ENCODE results near the gene PALM. TPM values are rescaled to one million over a fixed set of nuclear protein-coding genes. Genes with fewer than 3 reads are reported as not detected.
"Not testable (repeated sequence)": the region's sequence is repeated elsewhere in the genome, so short reads cannot be mapped to it uniquely, and the experiment has no call there.

The PALM gene
- polyA plus RNA-seq, 4 donors: 77.2 to 115 (median 106) TPM

GRCh38 chr19:677601-678436, 30.9 kb upstream of the PALM start:
- no peak for DNase-seq (ENCODE audit: low read depth in 4 of 4, low spot score in 2 of 4)

GRCh38 chr19:678791-679388, 29.8 kb upstream of the PALM start:
- no peak for DNase-seq (ENCODE audit: low read depth in 4 of 4, low spot score in 2 of 4)

GRCh38 chr19:679418-680286, 29.1 kb upstream of the PALM start:
- no peak for DNase-seq (ENCODE audit: low read depth in 4 of 4, low spot score in 2 of 4)

- peak; percentile 79 to 93 (median 90) for DNase-seq (ENCODE audit: low read depth in 4 of 4, low spot score in 2 of 4)
Observed at GRCh38 chr19:680287-681028, 28.3 kb upstream of the PALM start.

GRCh38 chr19:681029-682019, 27.4 kb upstream of the PALM start:
- no peak for DNase-seq (ENCODE audit: low read depth in 4 of 4, low spot score in 2 of 4)

GRCh38 chr19:682678-683320, 25.9 kb upstream of the PALM start:
- no peak for DNase-seq (ENCODE audit: low read depth in 4 of 4, low spot score in 2 of 4)

GRCh38 chr19:685454-685931, 23.2 kb upstream of the PALM start:
- DNase-seq (ENCODE audit: low read depth in 4 of 4, low spot score in 2 of 4): no peak

- DNase-seq (ENCODE audit: low read depth in 4 of 4, low spot score in 2 of 4): no peak
Observed at GRCh38 chr19:686589-687297, 22.0 kb upstream of the PALM start.

- DNase-seq (ENCODE audit: low read depth in 4 of 4, low spot score in 2 of 4): no peak
Observed at GRCh38 chr19:687569-688166, 21.1 kb upstream of the PALM start.

GRCh38 chr19:688214-688613, 20.5 kb upstream of the PALM start:
- DNase-seq (ENCODE audit: low read depth in 4 of 4, low spot score in 2 of 4): no peak

GRCh38 chr19:688992-689391, 19.7 kb upstream of the PALM start:
- no peak for DNase-seq (ENCODE audit: low read depth in 4 of 4, low spot score in 2 of 4)

GRCh38 chr19:690203-690602, 18.5 kb upstream of the PALM start:
- no peak for DNase-seq (ENCODE audit: low read depth in 4 of 4, low spot score in 2 of 4)

- no peak for DNase-seq (ENCODE audit: low read depth in 4 of 4, low spot score in 2 of 4)
Observed at GRCh38 chr19:694481-695351, 14.0 kb upstream of the PALM start.

- no peak for DNase-seq (ENCODE audit: low read depth in 4 of 4, low spot score in 2 of 4)
Observed at GRCh38 chr19:695352-695949, 13.3 kb upstream of the PALM start, which contains the start of gene PRSS57. Gene PRSS57 (minus strand): TSS chr19:695452. CDS start chr19:695430, 22 bp downstream.

GRCh38 chr19:698529-698928, 10.2 kb upstream of the PALM start:
- not testable (repeated sequence) for DNase-seq (ENCODE audit: low read depth in 4 of 4, low spot score in 2 of 4)

- not testable (repeated sequence) for DNase-seq (ENCODE audit: low read depth in 4 of 4, low spot score in 2 of 4)
Observed at GRCh38 chr19:699885-700284, 8.8 kb upstream of the PALM start.

Measured in left renal cortex interstitium (tissue), 4 donors.